H9 (cell line): ENCODE results near the gene FAF1. TPM values are rescaled to one million over a fixed set of nuclear protein-coding genes. Genes with fewer than 3 reads are reported as not detected.

ENCODE experiments used
- DNase-seq: peaks from one replicate; pipeline ENCODE4 v3.0.0-alpha.2; 2017
- H2AFZ ChIP-seq: one replicate; pipeline ENCODE4 v1.6.1; 2013; ENCODE audit warnings: mild to moderate bottlenecking, low read length, control low read depth, moderate library complexity
- H2AK5ac ChIP-seq: 2 replicates; pipeline ENCODE4 v1.6.1; 2013; ENCODE audit warnings: low read length, control low read depth, mixed read lengths; ENCODE audit not compliant: insufficient read length
- H2BK120ac ChIP-seq: one replicate; pipeline ENCODE4 v1.6.1; 2013; ENCODE audit warnings: low read depth, mild to moderate bottlenecking, low read length, control low read depth, inconsistent platforms; ENCODE audit not compliant: poor library complexity, severe bottlenecking
- H2BK12ac ChIP-seq: 2 replicates; pipeline ENCODE4 v1.6.1; 2013; ENCODE audit warnings: low read length, control low read depth, mixed read lengths, low read depth; ENCODE audit not compliant: insufficient read length
- H2BK15ac ChIP-seq: 2 replicates; pipeline ENCODE4 v1.6.1; 2013; ENCODE audit warnings: low read depth, low read length, control low read depth
- H2BK20ac ChIP-seq: one replicate; pipeline ENCODE4 v1.6.1; 2013; ENCODE audit warnings: low read depth, mild to moderate bottlenecking, low read length, control low read depth, inconsistent platforms; ENCODE audit not compliant: poor library complexity, severe bottlenecking
- H2BK5ac ChIP-seq: 2 replicates; pipeline ENCODE4 v1.6.1; 2013; ENCODE audit warnings: low read length, control low read depth, mixed read lengths; ENCODE audit not compliant: insufficient read length
- H3K14ac ChIP-seq: 2 replicates; pipeline ENCODE4 v1.6.1; 2013; ENCODE audit warnings: low read length, control low read depth; ENCODE audit not compliant: insufficient read depth
- H3K18ac ChIP-seq: 2 replicates; pipeline ENCODE4 v1.6.1; 2013; ENCODE audit warnings: low read depth, mild to moderate bottlenecking, mixed read lengths, low read length, control low read depth; ENCODE audit not compliant: insufficient read length
- H3K23ac ChIP-seq: 2 replicates; pipeline ENCODE4 v1.6.1; 2013; ENCODE audit warnings: low read length, control low read depth, mixed read lengths, low read depth; ENCODE audit not compliant: insufficient read length
- H3K23me2 ChIP-seq: 2 replicates; pipeline ENCODE4 v1.6.1; 2013; ENCODE audit warnings: low read depth, mild to moderate bottlenecking, mixed read lengths, low read length, control low read depth; ENCODE audit not compliant: insufficient read length, poor library complexity, severe bottlenecking
- H3K27ac ChIP-seq: 2 replicates; pipeline ENCODE4 v1.5.1; 2013; ENCODE audit warnings: low read length, control low read depth, mixed read lengths, low read depth; ENCODE audit not compliant: insufficient read length
- H3K27me3 ChIP-seq: 2 replicates; pipeline ENCODE4 v1.6.1; 2013; ENCODE audit warnings: low read length, control low read depth, inconsistent platforms; ENCODE audit not compliant: insufficient read depth
- H3K4ac ChIP-seq: 2 replicates; pipeline ENCODE4 v1.6.1; 2013; ENCODE audit warnings: low read depth, mild to moderate bottlenecking, control low read depth, inconsistent platforms, low read length, moderate library complexity
- H3K4me1 ChIP-seq: 2 replicates; pipeline ENCODE4 v1.6.1; 2013; ENCODE audit warnings: low read length, control low read depth, inconsistent platforms; ENCODE audit not compliant: insufficient read depth
- H3K4me2 ChIP-seq: 2 replicates; pipeline ENCODE4 v1.6.1; 2013; ENCODE audit warnings: low read length, control low read depth, mixed read lengths; ENCODE audit not compliant: insufficient read length, insufficient read depth
- H3K56ac ChIP-seq: 2 replicates; pipeline ENCODE4 v1.6.1; 2013; ENCODE audit warnings: low read depth, mild to moderate bottlenecking, mixed read lengths, low read length, control low read depth; ENCODE audit not compliant: insufficient read length
- H3K79me1 ChIP-seq: 2 replicates; pipeline ENCODE4 v1.6.1; 2013; ENCODE audit warnings: low read depth, mild to moderate bottlenecking, moderate library complexity, low read length, control low read depth, inconsistent platforms; ENCODE audit not compliant: insufficient read depth, poor library complexity, severe bottlenecking
- H3K79me2 ChIP-seq: 2 replicates; pipeline ENCODE4 v1.6.1; 2013; ENCODE audit warnings: low read length, control low read depth, inconsistent platforms; ENCODE audit not compliant: insufficient read depth
- H3K9ac ChIP-seq: 2 replicates; pipeline ENCODE4 v1.6.1; 2013; ENCODE audit warnings: low read length, control low read depth, mixed read lengths; ENCODE audit not compliant: insufficient read length; ENCODE audit errors: extremely low read depth
- H3K9me3 ChIP-seq: one replicate; pipeline ENCODE4 v1.6.1; 2013; ENCODE audit warnings: low read depth, low read length, inconsistent platforms; ENCODE audit not compliant: control insufficient read depth
- H3T11ph ChIP-seq: one replicate; pipeline ENCODE4 v1.6.1; 2013; ENCODE audit warnings: mild to moderate bottlenecking, low read length, control low read depth, inconsistent platforms
- H4K20me1 ChIP-seq: one replicate; pipeline ENCODE4 v1.6.1; 2013; ENCODE audit not compliant: control insufficient read depth, insufficient read length, insufficient read depth
- H4K5ac ChIP-seq: 2 replicates; pipeline ENCODE4 v1.6.1; 2013; ENCODE audit warnings: low read depth, mild to moderate bottlenecking, mixed read lengths, low read length, control low read depth; ENCODE audit not compliant: insufficient read length
- H4K8ac ChIP-seq: replicated peaks from 2 replicates; pipeline ENCODE4 v1.6.1; 2013; ENCODE audit warnings: low read length, control low read depth, mixed read lengths, low read depth; ENCODE audit not compliant: insufficient read length
- H4K91ac ChIP-seq: 2 replicates; pipeline ENCODE4 v1.6.1; 2013; ENCODE audit warnings: low read depth, mild to moderate bottlenecking, moderate library complexity, mixed read lengths, low read length, control low read depth; ENCODE audit not compliant: insufficient read length
- H3K27ac Mint-ChIP-seq, 3 experiments: 2 replicates in 2 of 3; 3 replicates in 1 of 3; pipeline ENCODE4 v1.8.0; 2020 to 2021; ENCODE audit warnings: mixed read lengths in 3 of 3, mild to moderate bottlenecking in 1 of 3, moderate library complexity in 1 of 3
- H3K27me3 Mint-ChIP-seq: 2 replicates; pipeline ENCODE4 v1.8.0; 2021; ENCODE audit warnings: low read depth, mild to moderate bottlenecking, moderate library complexity, mixed read lengths
- H3K36me3 Mint-ChIP-seq, 3 experiments: 2 replicates in 2 of 3; 3 replicates in 1 of 3; pipeline ENCODE4 v1.8.0; 2020 to 2021; ENCODE audit warnings: low read depth in 3 of 3, mixed read lengths in 3 of 3; ENCODE audit not compliant: insufficient read depth in 1 of 3
- H3K4me1 Mint-ChIP-seq, 2 experiments: 2 replicates each; pipeline ENCODE4 v1.8.0; 2020; ENCODE audit warnings: mixed read lengths in 2 of 2
- H3K4me3 Mint-ChIP-seq, 2 experiments: 2 replicates in 1 of 2; 3 replicates in 1 of 2; pipeline ENCODE4 v1.8.0; 2020 to 2021; ENCODE audit warnings: mild to moderate bottlenecking in 2 of 2, mixed read lengths in 2 of 2, moderate library complexity in 1 of 2
- H3K9me3 Mint-ChIP-seq, 2 experiments: 2 replicates in 1 of 2; 3 replicates in 1 of 2; pipeline ENCODE4 v1.8.0; 2020; ENCODE audit warnings: mild to moderate bottlenecking in 2 of 2, mixed read lengths in 2 of 2, moderate library complexity in 1 of 2
- whole genome bisulfite sequencing: extraction: QIAGEN DNeasy Blood & Tissue Kit; methylation state at CpG from one replicate; pipeline ENCODE4 v1.1.7; 2013; ENCODE audit warnings: missing lambda C conversion rate, low lambda C conversion rate, mixed read lengths; ENCODE audit not compliant: insufficient read length; ENCODE audit errors: extremely low coverage; 5-methylcytosine and 5-hydroxymethylcytosine counted together
- total RNA-seq: library from RNA; stranded (reverse); gene quantifications from 2 replicates; pipeline ENCODE4 v1.2.1, GENCODE V29; 2021
- TF ChIP-seq, protein P1 (sequence below): fragments of 200-600 bp; sonication (generic); conservative IDR thresholded peaks from 3 replicates; pipeline ENCODE4 v1.8.0; 2021; ENCODE audit warnings: antibody characterized with exemption, mild to moderate bottlenecking

FAF1 gene
- total RNA-seq, 1 experiment from 2014 or later, result 60.8 TPM

GRCh38 chr1:50531027-50531426, 429.0 kb downstream of the FAF1 start:
- Histone ChIP-seq H3K4me2 (no peak overlapping the region), H3K79me1 (no peaks in the 10 kb centered on the region), H4K5ac (no peak overlapping the region), H2BK15ac (no peak overlapping the region), H3K9me3 (no peaks in the 10 kb centered on the region), H2AK5ac (no peak overlapping the region), H3K9ac (no peak overlapping the region), H3K4ac (no peak overlapping the region), H3K23ac (no peak overlapping the region), H3K23me2 (no peaks in the 10 kb centered on the region), H2AFZ (no peak overlapping the region), H2BK20ac (no peak overlapping the region), H3K27ac (no peak overlapping the region), H3T11ph (no peak overlapping the region), H4K20me1 (no peaks in the 10 kb centered on the region), H2BK12ac (no peak overlapping the region), H3K56ac (no peak overlapping the region), H3K4me1 (no peaks in the 10 kb centered on the region; the same call in 1 of the 2 replicates), H2BK5ac (no peak overlapping the region), H3K27me3 (no peaks in the 10 kb centered on the region), H2BK120ac (no peak overlapping the region), H4K8ac (no peak overlapping the region), H3K79me2 (no peaks in the 10 kb centered on the region), H4K91ac (no peak overlapping the region), H3K14ac (no peak overlapping the region), H3K18ac (no peak overlapping the region)
- H3K27me3 Mint-ChIP-seq, result no peaks in the 10 kb centered on the region
- H3K9me3 Mint-ChIP-seq, result no peaks in the 10 kb centered on the region
- H3K4me1 Mint-ChIP-seq, result peaks cover 12 to 13% of the 10 kb centered on the region in 2 experiments
- no peak for DNase-seq
- no peak overlapping the region for H3K4me3 Mint-ChIP-seq
- WGBS, result no CpG with 5 or more reads among the region's 2 CpGs
- TF ChIP-seq, protein P1, sequence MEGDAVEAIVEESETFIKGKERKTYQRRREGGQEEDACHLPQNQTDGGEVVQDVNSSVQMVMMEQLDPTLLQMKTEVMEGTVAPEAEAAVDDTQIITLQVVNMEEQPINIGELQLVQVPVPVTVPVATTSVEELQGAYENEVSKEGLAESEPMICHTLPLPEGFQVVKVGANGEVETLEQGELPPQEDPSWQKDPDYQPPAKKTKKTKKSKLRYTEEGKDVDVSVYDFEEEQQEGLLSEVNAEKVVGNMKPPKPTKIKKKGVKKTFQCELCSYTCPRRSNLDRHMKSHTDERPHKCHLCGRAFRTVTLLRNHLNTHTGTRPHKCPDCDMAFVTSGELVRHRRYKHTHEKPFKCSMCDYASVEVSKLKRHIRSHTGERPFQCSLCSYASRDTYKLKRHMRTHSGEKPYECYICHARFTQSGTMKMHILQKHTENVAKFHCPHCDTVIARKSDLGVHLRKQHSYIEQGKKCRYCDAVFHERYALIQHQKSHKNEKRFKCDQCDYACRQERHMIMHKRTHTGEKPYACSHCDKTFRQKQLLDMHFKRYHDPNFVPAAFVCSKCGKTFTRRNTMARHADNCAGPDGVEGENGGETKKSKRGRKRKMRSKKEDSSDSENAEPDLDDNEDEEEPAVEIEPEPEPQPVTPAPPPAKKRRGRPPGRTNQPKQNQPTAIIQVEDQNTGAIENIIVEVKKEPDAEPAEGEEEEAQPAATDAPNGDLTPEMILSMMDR, result no peak
- H3K27ac Mint-ChIP-seq, result peak overlapping the region in 1 of 3 experiments; percentile 11; a peak in 1 of 7 replicates
- no peaks in the 10 kb centered on the region; a peak in 1 of 7 replicates for H3K36me3 Mint-ChIP-seq
